H9 (cell line): ENCODE measurements around the gene ASXL1. TPM values are rescaled to one million over a fixed set of nuclear protein-coding genes. Genes with fewer than 3 reads are reported as not detected.

ENCODE experiments used
- DNase-seq: peaks from one replicate; pipeline ENCODE4 v3.0.0-alpha.2; 2017
- H2AFZ ChIP-seq: one replicate; pipeline ENCODE4 v1.6.1; 2013; ENCODE audit warnings: mild to moderate bottlenecking, low read length, control low read depth, moderate library complexity
- H2AK5ac ChIP-seq: 2 replicates; pipeline ENCODE4 v1.6.1; 2013; ENCODE audit warnings: low read length, control low read depth, mixed read lengths; ENCODE audit not compliant: insufficient read length
- H2BK120ac ChIP-seq: one replicate; pipeline ENCODE4 v1.6.1; 2013; ENCODE audit warnings: low read depth, mild to moderate bottlenecking, low read length, control low read depth, inconsistent platforms; ENCODE audit not compliant: poor library complexity, severe bottlenecking
- H2BK12ac ChIP-seq: 2 replicates; pipeline ENCODE4 v1.6.1; 2013; ENCODE audit warnings: low read length, control low read depth, mixed read lengths, low read depth; ENCODE audit not compliant: insufficient read length
- H2BK15ac ChIP-seq: 2 replicates; pipeline ENCODE4 v1.6.1; 2013; ENCODE audit warnings: low read depth, low read length, control low read depth
- H2BK20ac ChIP-seq: one replicate; pipeline ENCODE4 v1.6.1; 2013; ENCODE audit warnings: low read depth, mild to moderate bottlenecking, low read length, control low read depth, inconsistent platforms; ENCODE audit not compliant: poor library complexity, severe bottlenecking
- H2BK5ac ChIP-seq: 2 replicates; pipeline ENCODE4 v1.6.1; 2013; ENCODE audit warnings: low read length, control low read depth, mixed read lengths; ENCODE audit not compliant: insufficient read length
- H3K14ac ChIP-seq: 2 replicates; pipeline ENCODE4 v1.6.1; 2013; ENCODE audit warnings: low read length, control low read depth; ENCODE audit not compliant: insufficient read depth
- H3K18ac ChIP-seq: 2 replicates; pipeline ENCODE4 v1.6.1; 2013; ENCODE audit warnings: low read depth, mild to moderate bottlenecking, mixed read lengths, low read length, control low read depth; ENCODE audit not compliant: insufficient read length
- H3K23ac ChIP-seq: 2 replicates; pipeline ENCODE4 v1.6.1; 2013; ENCODE audit warnings: low read length, control low read depth, mixed read lengths, low read depth; ENCODE audit not compliant: insufficient read length
- H3K23me2 ChIP-seq: 2 replicates; pipeline ENCODE4 v1.6.1; 2013; ENCODE audit warnings: low read depth, mild to moderate bottlenecking, mixed read lengths, low read length, control low read depth; ENCODE audit not compliant: insufficient read length, poor library complexity, severe bottlenecking
- H3K27ac ChIP-seq: 2 replicates; pipeline ENCODE4 v1.5.1; 2013; ENCODE audit warnings: low read length, control low read depth, mixed read lengths, low read depth; ENCODE audit not compliant: insufficient read length
- H3K27me3 ChIP-seq: 2 replicates; pipeline ENCODE4 v1.6.1; 2013; ENCODE audit warnings: low read length, control low read depth, inconsistent platforms; ENCODE audit not compliant: insufficient read depth
- H3K4ac ChIP-seq: 2 replicates; pipeline ENCODE4 v1.6.1; 2013; ENCODE audit warnings: low read depth, mild to moderate bottlenecking, control low read depth, inconsistent platforms, low read length, moderate library complexity
- H3K4me1 ChIP-seq: 2 replicates; pipeline ENCODE4 v1.6.1; 2013; ENCODE audit warnings: low read length, control low read depth, inconsistent platforms; ENCODE audit not compliant: insufficient read depth
- H3K4me2 ChIP-seq: 2 replicates; pipeline ENCODE4 v1.6.1; 2013; ENCODE audit warnings: low read length, control low read depth, mixed read lengths; ENCODE audit not compliant: insufficient read length, insufficient read depth
- H3K56ac ChIP-seq: 2 replicates; pipeline ENCODE4 v1.6.1; 2013; ENCODE audit warnings: low read depth, mild to moderate bottlenecking, mixed read lengths, low read length, control low read depth; ENCODE audit not compliant: insufficient read length
- H3K79me1 ChIP-seq: 2 replicates; pipeline ENCODE4 v1.6.1; 2013; ENCODE audit warnings: low read depth, mild to moderate bottlenecking, moderate library complexity, low read length, control low read depth, inconsistent platforms; ENCODE audit not compliant: insufficient read depth, poor library complexity, severe bottlenecking
- H3K79me2 ChIP-seq: 2 replicates; pipeline ENCODE4 v1.6.1; 2013; ENCODE audit warnings: low read length, control low read depth, inconsistent platforms; ENCODE audit not compliant: insufficient read depth
- H3K9ac ChIP-seq: 2 replicates; pipeline ENCODE4 v1.6.1; 2013; ENCODE audit warnings: low read length, control low read depth, mixed read lengths; ENCODE audit not compliant: insufficient read length; ENCODE audit errors: extremely low read depth
- H3K9me3 ChIP-seq: one replicate; pipeline ENCODE4 v1.6.1; 2013; ENCODE audit warnings: low read depth, low read length, inconsistent platforms; ENCODE audit not compliant: control insufficient read depth
- H3T11ph ChIP-seq: one replicate; pipeline ENCODE4 v1.6.1; 2013; ENCODE audit warnings: mild to moderate bottlenecking, low read length, control low read depth, inconsistent platforms
- H4K20me1 ChIP-seq: one replicate; pipeline ENCODE4 v1.6.1; 2013; ENCODE audit not compliant: control insufficient read depth, insufficient read length, insufficient read depth
- H4K5ac ChIP-seq: 2 replicates; pipeline ENCODE4 v1.6.1; 2013; ENCODE audit warnings: low read depth, mild to moderate bottlenecking, mixed read lengths, low read length, control low read depth; ENCODE audit not compliant: insufficient read length
- H4K8ac ChIP-seq: replicated peaks from 2 replicates; pipeline ENCODE4 v1.6.1; 2013; ENCODE audit warnings: low read length, control low read depth, mixed read lengths, low read depth; ENCODE audit not compliant: insufficient read length
- H4K91ac ChIP-seq: 2 replicates; pipeline ENCODE4 v1.6.1; 2013; ENCODE audit warnings: low read depth, mild to moderate bottlenecking, moderate library complexity, mixed read lengths, low read length, control low read depth; ENCODE audit not compliant: insufficient read length
- H3K27ac Mint-ChIP-seq, 3 experiments: 2 replicates in 2 of 3; 3 replicates in 1 of 3; pipeline ENCODE4 v1.8.0; 2020 to 2021; ENCODE audit warnings: mixed read lengths in 3 of 3, mild to moderate bottlenecking in 1 of 3, moderate library complexity in 1 of 3
- H3K27me3 Mint-ChIP-seq: 2 replicates; pipeline ENCODE4 v1.8.0; 2021; ENCODE audit warnings: low read depth, mild to moderate bottlenecking, moderate library complexity, mixed read lengths
- H3K36me3 Mint-ChIP-seq, 3 experiments: 2 replicates in 2 of 3; 3 replicates in 1 of 3; pipeline ENCODE4 v1.8.0; 2020 to 2021; ENCODE audit warnings: low read depth in 3 of 3, mixed read lengths in 3 of 3; ENCODE audit not compliant: insufficient read depth in 1 of 3
- H3K4me1 Mint-ChIP-seq, 2 experiments: 2 replicates each; pipeline ENCODE4 v1.8.0; 2020; ENCODE audit warnings: mixed read lengths in 2 of 2
- H3K4me3 Mint-ChIP-seq, 2 experiments: 2 replicates in 1 of 2; 3 replicates in 1 of 2; pipeline ENCODE4 v1.8.0; 2020 to 2021; ENCODE audit warnings: mild to moderate bottlenecking in 2 of 2, mixed read lengths in 2 of 2, moderate library complexity in 1 of 2
- H3K9me3 Mint-ChIP-seq, 2 experiments: 2 replicates in 1 of 2; 3 replicates in 1 of 2; pipeline ENCODE4 v1.8.0; 2020; ENCODE audit warnings: mild to moderate bottlenecking in 2 of 2, mixed read lengths in 2 of 2, moderate library complexity in 1 of 2
- CTCF ChIP-seq: fragments of 200-600 bp; sonication (generic); conservative IDR thresholded peaks from 3 replicates; pipeline ENCODE4 v1.8.0; 2021; ENCODE audit warnings: antibody characterized with exemption, mild to moderate bottlenecking
- WGBS: extraction: QIAGEN DNeasy Blood & Tissue Kit; methylation state at CpG from one replicate; pipeline ENCODE4 v1.1.7; 2013; ENCODE audit warnings: missing lambda C conversion rate, low lambda C conversion rate, mixed read lengths; ENCODE audit not compliant: insufficient read length; ENCODE audit errors: extremely low coverage; 5-methylcytosine and 5-hydroxymethylcytosine counted together
- total RNA-seq: library from RNA; stranded (reverse); gene quantifications from 2 replicates; pipeline ENCODE4 v1.2.1, GENCODE V29; 2021

The ASXL1 gene
- total RNA-seq, 1 experiment from 2014 or later: 39.5 TPM

GRCh38 chr20:32460683-32461320 lies 102.7 kb downstream of the ASXL1 start:
- Histone ChIP-seq H4K20me1 (peaks cover 4% of the 10 kb centered on the region), H3K23me2 (peaks cover 4% of the 10 kb centered on the region), H3K4ac (no peak overlapping the region), H2BK15ac (no peak overlapping the region), H3T11ph (no peak overlapping the region), H3K79me2 (no peaks in the 10 kb centered on the region), H2AK5ac (no peak overlapping the region), H3K4me2 (no peak overlapping the region), H2BK5ac (no peak overlapping the region), H3K18ac (no peak overlapping the region), H3K79me1 (no peaks in the 10 kb centered on the region), H3K27me3 (no peaks in the 10 kb centered on the region), H2AFZ (no peak overlapping the region), H2BK120ac (no peak overlapping the region), H3K14ac (no peak overlapping the region), H3K27ac (no peak overlapping the region), H4K91ac (no peak overlapping the region), H4K8ac (no peak overlapping the region), H3K56ac (no peak overlapping the region), H4K5ac (no peak overlapping the region), H3K9me3 (no peaks in the 10 kb centered on the region), H3K4me1 (no peaks in the 10 kb centered on the region), H3K23ac (no peak overlapping the region), H3K9ac (no peak overlapping the region), H2BK12ac (no peak overlapping the region), H2BK20ac (no peak overlapping the region)
- DNase-seq: no peak
- Mint-ChIP-seq H3K4me1 (peaks cover 35 to 38% of the 10 kb centered on the region in 2 experiments), H3K27ac (no peak overlapping the region), H3K4me3 (no peak overlapping the region), H3K36me3 (peaks cover 0 to 10% (median 2%) of the 10 kb centered on the region in 3 experiments; a peak in 6 of 7 replicates), H3K9me3 (no peaks in the 10 kb centered on the region), H3K27me3 (no peaks in the 10 kb centered on the region)
- no CpG with 5 or more reads among the region's 24 CpGs for WGBS
- TF ChIP-seq CTCF: no peak
